ENCODE results near the gene MAPK8IP2. TPM values are rescaled to one million over a fixed set of nuclear protein-coding genes. Genes with fewer than 3 reads are reported as not detected.

MAPK8IP2 gene
- total RNA-seq, 2 donors from 2014 or later: 1.2 to 1.4 TPM

- intact Hi-C loops (cut with DNase I): no loop called here
- Histone ChIP-seq H3K27ac (no peak overlapping the region), H3K27me3 (no peaks in the 10 kb centered on the region), H3K4me3 (no peak overlapping the region), H3K36me3 (no peaks in the 10 kb centered on the region), H3K4me1 (no peaks in the 10 kb centered on the region), H3K9me3 (no peaks in the 10 kb centered on the region), H3K9ac (ENCODE audit: low read depth in 2 of 2, low read length in 2 of 2) (no peak overlapping the region)
- TF ChIP-seq CTCF (IDR thresholded peaks at IDR 0.05): no peak
- DNase-seq: no peak
These were observed 9.0 kb downstream of the MAPK8IP2 start for GRCh38 chr22:50609599-50609998.

- Histone ChIP-seq H3K27me3 (no peaks in the 10 kb centered on the region), H3K9me3 (no peaks in the 10 kb centered on the region), H3K4me1 (no peaks in the 10 kb centered on the region), H3K9ac (ENCODE audit: low read depth in 2 of 2, low read length in 2 of 2) (no peak overlapping the region), H3K4me3 (no peak overlapping the region), H3K27ac (no peak overlapping the region), H3K36me3 (no peaks in the 10 kb centered on the region)
- TF ChIP-seq CTCF (IDR thresholded peaks at IDR 0.05): no peak
- intact Hi-C loops (cut with DNase I): loop anchor here (10.0 kb wide), 1 partner anchor 45 kb away; the partner anchor contains the start of gene SYCE3
- no peak for DNase-seq
These were observed 9.5 kb downstream of the MAPK8IP2 start for GRCh38 chr22:50610041-50610451.

GRCh38 chr22:50610581-50610980 lies 10.0 kb downstream of the MAPK8IP2 start:
- no peak for DNase-seq
- Histone ChIP-seq H3K9me3 (no peaks in the 10 kb centered on the region), H3K4me1 (no peaks in the 10 kb centered on the region), H3K36me3 (no peaks in the 10 kb centered on the region), H3K4me3 (no peak overlapping the region), H3K27ac (no peak overlapping the region), H3K27me3 (no peaks in the 10 kb centered on the region), H3K9ac (ENCODE audit: low read depth in 2 of 2, low read length in 2 of 2) (no peak overlapping the region)
- intact Hi-C loops (cut with DNase I): loop anchor here (10.0 kb wide), 1 partner anchor 46 kb away; the partner anchor contains the start of gene SYCE3
- no peak for TF ChIP-seq CTCF (IDR thresholded peaks at IDR 0.05)

- H3K27me3 ChIP-seq: no peaks in the 10 kb centered on the region
- no peaks in the 10 kb centered on the region for H3K9me3 ChIP-seq
- H3K36me3 ChIP-seq: no peaks in the 10 kb centered on the region
- H3K9ac ChIP-seq (ENCODE audit: low read depth in 2 of 2, low read length in 2 of 2): no peak overlapping the region
- H3K27ac ChIP-seq: no peak overlapping the region
- H3K4me1 ChIP-seq: no peaks in the 10 kb centered on the region
- intact Hi-C loops (cut with DNase I): loop anchor here (10.0 kb wide), 1 partner anchor 47 kb away; the partner anchor contains the start of gene SYCE3
- TF ChIP-seq CTCF (IDR thresholded peaks at IDR 0.05): no peak
- no peak for DNase-seq
- H3K4me3 ChIP-seq: no peak overlapping the region
These were observed 10.9 kb downstream of the MAPK8IP2 start for GRCh38 chr22:50611341-50612060.

- no peak for TF ChIP-seq CTCF (IDR thresholded peaks at IDR 0.05)
- no peak overlapping the region for H3K4me3 ChIP-seq
- no peaks in the 10 kb centered on the region for H3K4me1 ChIP-seq
- H3K27ac ChIP-seq: no peak overlapping the region
- no peaks in the 10 kb centered on the region for H3K27me3 ChIP-seq
- H3K9me3 ChIP-seq: no peaks in the 10 kb centered on the region
- no peak for DNase-seq
- H3K36me3 ChIP-seq: no peaks in the 10 kb centered on the region
- peak overlapping the region in 1 of 2 donors; percentile 55 for H3K9ac ChIP-seq (ENCODE audit: low read depth in 2 of 2, low read length in 2 of 2)
- intact Hi-C loops (cut with DNase I): loop anchor here (10.0 kb wide), 1 partner anchor 47 kb away; the partner anchor contains the start of gene SYCE3
These were observed 11.6 kb downstream of the MAPK8IP2 start for GRCh38 chr22:50612168-50612527.
